Activated naive CD4-positive, alpha-beta T cell treated with anti-CD3 and anti-CD28 coated beads for 36 hours (primary cell): ENCODE data around the gene MACROD2. TPM values are rescaled to one million over a fixed set of nuclear protein-coding genes. Genes with fewer than 3 reads are reported as not detected.

Source experiments
- CTCF ChIA-PET: fragments of 350-600 bp; sonication (Branson Sonifier 250); formaldehyde crosslinking; loops from one replicate; lab custom pipeline; 2021; ENCODE audit warnings: antibody characterized with exemption; lab: Charles Lee
- DNase-seq: peaks from one replicate; pipeline ENCODE4 v3.0.0-alpha.2; 2020
- H3K27ac Mint-ChIP-seq: one replicate; pipeline ENCODE4 v1.8.0; 2021; ENCODE audit warnings: mild to moderate bottlenecking, mixed read lengths
- H3K27me3 Mint-ChIP-seq: one replicate; pipeline ENCODE4 v1.8.0; 2021; ENCODE audit warnings: low read depth, mixed read lengths
- H3K36me3 Mint-ChIP-seq: one replicate; pipeline ENCODE4 v1.8.0; 2021; ENCODE audit warnings: low read depth, mixed read lengths
- H3K4me1 Mint-ChIP-seq: one replicate; pipeline ENCODE4 v1.8.0; 2021; ENCODE audit warnings: low read depth, mixed read lengths
- H3K4me3 Mint-ChIP-seq: one replicate; pipeline ENCODE4 v1.8.0; 2021; ENCODE audit warnings: mild to moderate bottlenecking, moderate library complexity, mixed read lengths
- H3K9me3 Mint-ChIP-seq: one replicate; pipeline ENCODE4 v1.8.0; 2021; ENCODE audit warnings: mixed read lengths
- intact Hi-C: fragments of 100-400 bp; cut with micrococcal nuclease; formaldehyde crosslinking; loops from one replicate; pipeline ENCODE4 v1.15.1; 2023
- total RNA-seq, 2 experiments: library from RNA; stranded (reverse); gene quantifications; one replicate each; pipeline ENCODE4 v1.2.3, GENCODE V29; 2021

MACROD2 gene
- total RNA-seq, 2 experiments from 2014 or later, result not detected

DNA sequence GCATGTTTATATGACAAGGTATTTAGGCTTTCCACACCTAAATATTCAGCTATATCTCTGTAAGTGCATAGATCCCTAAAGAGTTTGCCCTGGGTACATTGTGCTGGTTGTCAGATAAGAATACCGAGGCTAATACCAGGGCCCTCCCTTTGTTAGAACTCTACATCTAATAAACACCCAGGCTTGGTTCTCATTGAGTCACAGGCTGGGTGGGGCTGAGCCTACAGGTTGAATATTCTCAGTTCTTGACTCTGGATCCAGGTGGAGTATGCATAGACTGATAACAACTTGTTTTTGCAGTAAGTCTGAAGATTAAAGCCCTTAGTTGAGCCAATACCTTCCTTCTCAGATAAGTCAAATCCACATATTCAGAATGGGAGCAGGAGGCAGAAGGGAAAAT, 654.3 kb downstream of the MACROD2 start:
- intact Hi-C loops, result no loop called here
- peaks cover 2% of the 10 kb centered on the region for H3K9me3 Mint-ChIP-seq
- H3K4me1 Mint-ChIP-seq, result no peaks in the 10 kb centered on the region

DNA sequence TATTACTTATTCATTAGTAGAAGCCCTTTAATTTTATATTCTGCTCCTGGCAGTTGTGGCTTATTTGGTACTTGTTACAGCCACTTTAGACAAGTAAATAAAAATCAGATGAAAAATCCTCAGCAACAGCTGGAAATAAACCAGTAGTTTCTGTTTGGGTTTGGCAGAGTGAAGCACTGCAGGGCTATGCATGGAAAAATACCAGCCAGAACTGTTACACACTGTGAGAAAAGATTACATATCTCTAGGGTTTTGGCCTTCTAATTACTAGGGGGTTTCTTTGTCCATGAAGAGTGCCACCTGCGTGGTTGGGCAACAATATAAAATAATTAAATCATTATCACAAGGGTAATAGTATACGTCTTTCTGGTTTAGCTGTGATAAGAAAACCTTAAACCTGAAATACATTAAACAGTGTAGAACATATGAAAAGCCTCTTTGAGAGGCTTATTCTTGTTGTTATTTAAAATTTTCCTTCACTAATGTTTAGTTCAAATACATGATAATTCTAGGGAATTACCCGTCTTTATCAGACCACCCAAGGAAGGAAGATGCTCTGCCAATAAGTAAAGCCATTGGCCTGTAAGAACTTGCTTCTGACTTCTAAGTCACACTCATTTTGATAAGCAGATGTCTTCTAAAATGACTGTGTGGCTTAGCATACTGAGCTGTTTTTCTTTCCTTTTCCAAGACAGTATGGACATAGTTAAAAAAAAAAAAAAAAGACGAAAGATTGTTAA, 662.1 kb downstream of the MACROD2 start:
- no peaks in the 10 kb centered on the region for H3K36me3 Mint-ChIP-seq
- H3K9me3 Mint-ChIP-seq, result peaks cover 3% of the 10 kb centered on the region
- CTCF ChIA-PET, result no interaction called here
- H3K4me1 Mint-ChIP-seq, result no peaks in the 10 kb centered on the region
- H3K27ac Mint-ChIP-seq, result no peak overlapping the region
- H3K27me3 Mint-ChIP-seq, result no peaks in the 10 kb centered on the region
- no peak for DNase-seq
- H3K4me3 Mint-ChIP-seq, result no peak overlapping the region
- intact Hi-C loops, result no loop called here

More for the DNA sequence above, 654.3 kb downstream of the MACROD2 start:
- H3K36me3 Mint-ChIP-seq, result no peaks in the 10 kb centered on the region
- no peak overlapping the region for H3K27ac Mint-ChIP-seq
- no peaks in the 10 kb centered on the region for H3K27me3 Mint-ChIP-seq
- DNase-seq, result no peak
- CTCF ChIA-PET, result interaction anchor here (0.5 kb wide), 1 partner anchor 144 kb away, joined by 5 read pairs; no protein-coding TSS in a partner anchor
- H3K4me3 Mint-ChIP-seq, result no peak overlapping the region

DNA sequence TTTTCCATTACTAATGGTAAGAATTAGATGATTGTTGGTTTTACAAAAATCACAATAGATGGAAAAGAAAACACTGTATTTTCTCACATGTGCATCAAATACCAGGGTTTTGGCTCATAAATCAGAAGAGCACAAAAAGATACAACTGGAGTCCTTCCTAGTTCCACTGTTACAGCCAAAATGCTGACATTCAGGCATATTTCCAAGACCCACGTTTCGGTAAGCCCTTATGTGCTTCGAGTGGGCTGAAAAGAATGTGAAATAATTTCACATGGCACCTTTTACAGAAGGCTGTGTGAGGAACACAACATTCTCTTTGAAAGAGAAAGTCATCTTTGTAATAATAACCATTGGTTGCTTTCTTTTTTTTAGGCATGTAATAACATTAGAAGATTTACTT, 668.8 kb downstream of the MACROD2 start:
- intact Hi-C loops, result no loop called here
- Mint-ChIP-seq H3K27me3 (no peaks in the 10 kb centered on the region), H3K36me3 (no peaks in the 10 kb centered on the region), H3K4me1 (no peaks in the 10 kb centered on the region), H3K27ac (no peak overlapping the region), H3K9me3 (peaks cover 3% of the 10 kb centered on the region), H3K4me3 (no peak overlapping the region)
- DNase-seq, result no peak
- CTCF ChIA-PET, result no interaction called here

DNA sequence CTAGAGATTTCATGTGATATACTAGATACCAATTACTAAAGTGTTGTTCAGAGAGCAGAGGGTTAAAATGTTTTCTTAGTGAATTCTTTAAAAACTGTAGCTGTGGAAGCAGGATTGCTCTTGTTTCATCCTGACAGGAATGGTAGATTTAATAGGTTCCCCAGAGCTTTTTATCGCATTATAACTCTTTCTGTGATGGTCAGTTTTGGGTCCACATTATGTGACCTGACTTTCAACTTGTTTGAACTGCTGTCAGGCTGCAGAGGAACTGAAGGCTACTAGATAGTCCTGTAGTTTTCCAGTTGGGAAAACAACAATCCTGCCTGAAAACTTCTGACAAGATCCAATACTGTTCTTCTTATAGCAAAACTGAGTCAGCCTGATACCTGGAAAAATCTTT, 671.4 kb downstream of the MACROD2 start:
- CTCF ChIA-PET, result no interaction called here
- intact Hi-C loops, result no loop called here
- no peak for DNase-seq
- Mint-ChIP-seq H3K4me1 (no peaks in the 10 kb centered on the region), H3K4me3 (no peak overlapping the region), H3K9me3 (no peaks in the 10 kb centered on the region), H3K27me3 (no peaks in the 10 kb centered on the region), H3K36me3 (no peaks in the 10 kb centered on the region), H3K27ac (no peak overlapping the region)

DNA sequence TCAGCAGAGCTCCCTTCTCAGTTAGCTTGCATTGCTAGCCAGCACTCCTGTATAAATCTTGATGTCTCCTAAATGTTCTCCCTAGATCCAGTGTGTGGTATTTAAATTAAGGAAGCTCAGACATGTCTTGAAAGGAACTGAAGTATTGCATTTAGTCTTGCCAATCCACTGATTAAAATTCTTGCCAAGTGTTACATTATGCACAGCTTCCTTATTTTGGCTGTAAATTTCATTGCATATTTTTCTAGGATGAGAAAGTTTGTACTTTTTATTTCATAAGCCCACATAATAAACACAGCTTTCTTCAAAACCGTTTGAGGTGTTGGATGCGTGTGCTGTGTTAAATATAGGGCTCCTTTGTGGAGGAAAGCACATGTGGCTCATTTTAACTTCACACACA, 671.9 kb downstream of the MACROD2 start:
- Mint-ChIP-seq H3K4me1 (no peaks in the 10 kb centered on the region), H3K27ac (no peak overlapping the region), H3K4me3 (no peak overlapping the region), H3K9me3 (no peaks in the 10 kb centered on the region), H3K36me3 (no peaks in the 10 kb centered on the region), H3K27me3 (no peaks in the 10 kb centered on the region)
- DNase-seq, result no peak
- CTCF ChIA-PET, result interaction anchor here (0.7 kb wide), 1 partner anchor 51 kb away, joined by 3 read pairs; no protein-coding TSS in a partner anchor
- intact Hi-C loops, result no loop called here

DNA sequence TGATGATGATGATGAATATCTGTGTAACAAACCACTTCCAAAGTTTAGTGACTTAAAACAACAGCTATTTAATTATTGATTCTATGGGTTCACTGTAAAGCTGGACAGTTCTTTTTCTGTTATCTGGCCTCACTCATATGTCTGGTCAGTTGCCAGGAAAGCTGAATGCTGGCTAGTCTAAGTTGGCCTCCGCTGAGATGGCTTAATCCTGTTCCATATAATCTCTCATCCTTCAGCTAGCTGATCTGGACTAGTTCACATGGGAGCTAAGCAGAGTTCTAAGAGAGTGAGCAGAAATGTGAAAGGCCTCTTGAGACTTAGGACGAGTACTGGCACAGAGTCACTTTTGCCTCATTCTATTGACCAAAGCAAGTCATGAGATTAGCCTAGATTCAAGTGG, 676.8 kb downstream of the MACROD2 start:
- Mint-ChIP-seq H3K4me1 (no peaks in the 10 kb centered on the region), H3K27ac (no peak overlapping the region), H3K4me3 (no peak overlapping the region), H3K27me3 (no peaks in the 10 kb centered on the region), H3K9me3 (peaks cover 7% of the 10 kb centered on the region), H3K36me3 (no peaks in the 10 kb centered on the region)
- CTCF ChIA-PET, result no interaction called here
- no peak for DNase-seq
- intact Hi-C loops, result no loop called here

DNA sequence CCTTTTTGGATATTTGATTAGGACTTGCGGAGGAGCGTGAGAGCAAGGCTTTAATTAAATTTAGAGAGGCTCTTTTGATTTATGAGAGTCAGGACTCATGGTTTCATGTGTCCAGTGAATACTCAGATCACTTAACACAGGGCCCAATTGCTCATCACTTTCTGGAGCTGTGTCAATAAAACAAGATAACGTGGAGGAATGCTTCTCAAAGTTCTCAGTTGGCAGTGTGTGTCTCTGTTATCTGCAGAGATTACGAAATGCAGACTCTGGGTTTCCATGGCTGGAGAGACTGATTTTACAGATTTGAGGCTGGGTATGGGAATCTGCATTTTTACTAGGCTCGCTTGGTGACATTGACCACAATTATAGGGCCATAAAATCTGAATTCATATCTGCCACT, 677.8 kb downstream of the MACROD2 start:
- Mint-ChIP-seq H3K9me3 (peaks cover 10% of the 10 kb centered on the region), H3K4me1 (no peaks in the 10 kb centered on the region), H3K27ac (no peak overlapping the region), H3K27me3 (no peaks in the 10 kb centered on the region), H3K36me3 (no peaks in the 10 kb centered on the region), H3K4me3 (no peak overlapping the region)
- no peak for DNase-seq
- CTCF ChIA-PET, result no interaction called here
- intact Hi-C loops, result no loop called here

DNA sequence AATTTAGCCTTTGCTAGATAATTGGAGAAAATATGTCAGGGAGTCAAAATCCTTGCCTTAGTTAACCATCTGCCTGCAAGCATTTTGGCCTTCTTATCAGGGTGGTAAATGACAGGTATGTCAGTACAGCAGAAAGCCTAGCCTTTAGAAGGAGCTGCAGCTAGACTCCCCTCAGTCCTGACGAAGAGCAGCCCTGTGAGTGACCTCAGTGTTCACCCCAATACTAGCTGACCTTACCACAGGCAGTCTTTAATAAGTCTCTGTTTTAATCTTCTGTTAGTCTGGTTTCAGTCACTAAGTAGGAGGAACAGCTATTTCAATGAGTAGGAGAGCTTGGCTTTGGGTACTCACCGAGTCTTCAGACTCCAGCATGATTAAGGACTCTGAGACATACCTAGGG, 682.1 kb downstream of the MACROD2 start:
- Mint-ChIP-seq H3K4me3 (no peak overlapping the region), H3K36me3 (no peaks in the 10 kb centered on the region), H3K27ac (no peak overlapping the region), H3K9me3 (peaks cover 10% of the 10 kb centered on the region), H3K27me3 (no peaks in the 10 kb centered on the region), H3K4me1 (no peaks in the 10 kb centered on the region)
- intact Hi-C loops, result no loop called here
- no peak for DNase-seq
- CTCF ChIA-PET, result no interaction called here

DNA sequence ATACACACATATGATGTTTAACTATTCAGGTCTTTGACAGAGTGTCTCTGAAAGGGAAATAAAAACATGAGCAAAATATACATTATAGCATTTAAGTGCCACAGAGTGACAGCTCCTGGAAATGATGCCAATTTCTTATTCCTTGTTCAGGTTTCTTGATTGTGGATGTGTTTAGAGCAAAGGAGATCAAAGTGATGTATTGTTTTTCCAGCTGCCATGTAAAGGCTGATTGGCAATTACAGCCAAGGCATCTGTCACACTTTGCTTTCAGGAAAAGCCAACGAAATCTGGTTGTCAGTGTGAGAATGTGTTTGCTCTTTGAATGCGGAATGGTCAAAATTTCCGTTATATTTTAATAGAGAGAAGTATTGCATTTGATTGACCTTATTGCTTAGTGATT, 689.9 kb downstream of the MACROD2 start:
- Mint-ChIP-seq H3K36me3 (no peaks in the 10 kb centered on the region), H3K27me3 (no peaks in the 10 kb centered on the region), H3K4me1 (no peaks in the 10 kb centered on the region), H3K27ac (no peak overlapping the region), H3K4me3 (no peak overlapping the region), H3K9me3 (peaks cover 6% of the 10 kb centered on the region)
- no peak for DNase-seq
- intact Hi-C loops, result no loop called here
- CTCF ChIA-PET, result no interaction called here

DNA sequence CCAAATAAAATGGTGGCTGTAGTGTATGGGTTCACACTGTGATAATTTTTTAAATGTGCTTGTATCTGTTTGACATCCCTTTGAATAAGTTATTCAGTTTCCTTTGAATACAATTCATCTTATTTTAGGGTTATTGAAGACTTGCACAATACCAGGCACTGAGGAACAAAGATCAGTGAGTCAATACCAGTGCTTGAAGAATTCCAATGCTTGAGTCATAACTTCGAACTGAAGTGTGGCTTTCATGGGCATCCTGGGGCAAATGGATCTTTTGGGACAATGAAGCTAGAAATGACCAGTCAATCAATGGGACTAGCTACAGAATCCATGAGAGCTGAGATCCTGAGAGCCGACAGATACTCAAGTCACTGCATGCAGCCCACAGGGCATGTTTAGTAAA, 692.0 kb downstream of the MACROD2 start:
- intact Hi-C loops, result no loop called here
- Mint-ChIP-seq H3K27me3 (no peaks in the 10 kb centered on the region), H3K4me3 (no peak overlapping the region), H3K36me3 (no peaks in the 10 kb centered on the region), H3K27ac (no peak overlapping the region), H3K4me1 (no peaks in the 10 kb centered on the region), H3K9me3 (peaks cover 6% of the 10 kb centered on the region)
- DNase-seq, result no peak
- CTCF ChIA-PET, result no interaction called here

DNA sequence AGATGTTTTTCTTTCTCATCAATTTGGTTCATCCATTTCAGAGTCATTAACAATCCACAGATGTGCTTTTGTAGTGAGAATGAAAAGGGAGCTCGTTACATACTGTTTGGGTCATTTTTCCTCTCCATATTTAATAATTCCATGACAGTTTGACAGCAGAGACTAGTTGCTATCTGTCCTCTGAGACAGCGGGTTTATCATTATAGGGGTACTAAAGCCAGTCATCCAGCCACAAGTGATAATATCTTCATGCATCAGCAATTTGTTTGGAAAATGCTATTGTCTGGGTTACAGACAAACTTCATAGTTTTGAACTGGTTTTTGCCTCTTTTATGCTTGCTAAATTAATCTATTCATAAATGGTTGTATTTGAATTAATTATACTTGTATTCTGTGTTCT, 692.7 kb downstream of the MACROD2 start:
- no peak for DNase-seq
- CTCF ChIA-PET, result no interaction called here

DNA sequence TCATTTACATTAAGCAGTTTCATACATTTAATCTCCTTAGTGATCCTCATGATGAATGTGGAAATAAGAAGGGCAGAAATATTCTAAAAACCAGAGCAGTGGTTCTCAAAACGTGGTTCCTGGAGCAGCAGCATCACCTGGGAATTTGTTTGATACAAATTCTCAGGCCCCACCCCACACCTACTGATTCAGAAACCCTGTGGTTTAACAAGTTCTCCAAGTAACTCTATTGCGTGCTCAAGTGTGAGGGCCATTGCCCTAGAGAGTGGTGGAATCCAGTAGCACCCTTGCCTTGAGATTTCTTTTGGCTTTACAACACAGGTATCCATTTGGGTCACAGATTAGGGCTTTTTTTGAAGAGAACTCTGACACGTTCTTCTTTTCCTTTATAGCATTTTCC, 696.7 kb downstream of the MACROD2 start:
- Mint-ChIP-seq H3K36me3 (no peaks in the 10 kb centered on the region), H3K4me1 (no peaks in the 10 kb centered on the region), H3K4me3 (no peak overlapping the region), H3K27me3 (no peaks in the 10 kb centered on the region), H3K9me3 (peaks cover 7% of the 10 kb centered on the region), H3K27ac (no peak overlapping the region)
- DNase-seq, result no peak
- intact Hi-C loops, result no loop called here
- CTCF ChIA-PET, result interaction anchor here (0.5 kb wide), 1 partner anchor 28 kb away, joined by 3 read pairs; no protein-coding TSS in a partner anchor

More for the DNA sequence above, 692.7 kb downstream of the MACROD2 start:
- Mint-ChIP-seq H3K36me3 (no peaks in the 10 kb centered on the region), H3K9me3 (peaks cover 6% of the 10 kb centered on the region), H3K27me3 (no peaks in the 10 kb centered on the region), H3K4me1 (no peaks in the 10 kb centered on the region), H3K4me3 (no peak overlapping the region), H3K27ac (no peak overlapping the region)
- intact Hi-C loops, result no loop called here

DNA sequence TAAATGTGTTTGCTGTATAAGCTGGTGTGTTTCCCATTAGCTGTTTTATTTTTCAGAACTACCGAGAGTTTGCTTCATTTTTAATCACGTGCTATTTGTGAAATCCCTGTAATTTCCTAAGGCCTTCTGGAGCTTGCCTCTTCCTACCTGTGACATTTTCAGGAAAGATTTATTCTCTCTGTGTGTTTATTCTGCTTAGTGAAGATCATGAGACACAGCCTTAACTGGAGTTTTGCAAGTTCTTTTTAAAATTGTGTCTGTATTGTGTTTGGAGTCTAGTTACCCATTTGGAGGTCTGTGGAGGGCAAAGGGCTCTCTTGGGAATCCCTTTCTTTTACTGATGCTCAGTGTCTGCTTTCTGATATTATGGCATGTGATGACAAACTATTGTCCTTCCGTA, 701.2 kb downstream of the MACROD2 start:
- Mint-ChIP-seq H3K27ac (no peak overlapping the region), H3K36me3 (no peaks in the 10 kb centered on the region), H3K27me3 (no peaks in the 10 kb centered on the region), H3K4me3 (no peak overlapping the region), H3K4me1 (no peaks in the 10 kb centered on the region), H3K9me3 (peaks cover 2% of the 10 kb centered on the region)
- DNase-seq, result no peak
- CTCF ChIA-PET, result no interaction called here
- intact Hi-C loops, result no loop called here
